Left forelimb (tissue), 1 donor: ENCODE data around the gene S1PR4.

Source experiments
- DNase-seq: peaks from one replicate; pipeline ENCODE4 v3.0.0-alpha.2; 2018; ENCODE audit warnings: low spot score

S1PR4 gene

GRCh38 chr19:3178377-3178972, at the start of gene S1PR4:
TSS of gene S1PR4 (plus strand) at chr19:3178769. CDS start at chr19:3178793, 24 bp downstream.
- DNase-seq, result no peak

GRCh38 chr19:3129112-3129511, 49.5 kb upstream of the S1PR4 start:
- DNase-seq, result no peak

- DNase-seq, result no peak
These were observed 47.4 kb upstream of the S1PR4 start for GRCh38 chr19:3131168-3131567.

GRCh38 chr19:3132971-3133792, 45.4 kb upstream of the S1PR4 start:
- DNase-seq, result no peak

- DNase-seq, result no peak
These were observed 44.8 kb upstream of the S1PR4 start for GRCh38 chr19:3133793-3134116.

- no peak for DNase-seq
These were observed 42.4 kb upstream of the S1PR4 start, which contains the start of gene GNA15 for GRCh38 chr19:3135961-3136683. TSS of gene GNA15 (plus strand) at chr19:3136033. CDS start at chr19:3136451, 418 bp downstream.

- DNase-seq, result no peak
These were observed 41.9 kb upstream of the S1PR4 start for GRCh38 chr19:3136684-3137055.

GRCh38 chr19:3137119-3137518, 41.5 kb upstream of the S1PR4 start:
- no peak for DNase-seq

- DNase-seq, result no peak
These were observed 40.3 kb upstream of the S1PR4 start for GRCh38 chr19:3138268-3138667.

GRCh38 chr19:3140667-3141038, 37.9 kb upstream of the S1PR4 start:
- no peak for DNase-seq

GRCh38 chr19:3142292-3142670, 36.3 kb upstream of the S1PR4 start:
- no peak for DNase-seq

GRCh38 chr19:3142781-3143337, 35.7 kb upstream of the S1PR4 start:
- DNase-seq, result no peak

- DNase-seq, result no peak
These were observed 32.5 kb upstream of the S1PR4 start for GRCh38 chr19:3145909-3146676.

GRCh38 chr19:3146677-3147100, 31.9 kb upstream of the S1PR4 start:
- DNase-seq, result no peak

- no peak for DNase-seq
These were observed 30.1 kb upstream of the S1PR4 start for GRCh38 chr19:3148503-3148902.

GRCh38 chr19:3149089-3149488, 29.5 kb upstream of the S1PR4 start:
- DNase-seq, result no peak

- no peak for DNase-seq
These were observed 28.8 kb upstream of the S1PR4 start for GRCh38 chr19:3149526-3150505.

GRCh38 chr19:3150739-3151329, 27.7 kb upstream of the S1PR4 start:
- no peak for DNase-seq

- no peak for DNase-seq
These were observed 26.8 kb upstream of the S1PR4 start for GRCh38 chr19:3151563-3152418.

GRCh38 chr19:3152419-3152780, 26.2 kb upstream of the S1PR4 start:
- no peak for DNase-seq
